Activated T-helper 17 cell treated with anti-CD3 and anti-CD28 coated beads, Interleukin-2, amount 50 U/mL, for 72 hours (primary cell): ENCODE results near the gene GRIA3. TPM values are rescaled to one million over a fixed set of nuclear protein-coding genes. Genes with fewer than 3 reads are reported as not detected.
"Not testable (repeated sequence)": the region's sequence is repeated elsewhere in the genome, so short reads cannot be mapped to it uniquely, and the experiment has no call there.

Experiments
- ATAC-seq: fragments of 150-1000 bp; cut with Tn5 transposase; replicated peaks from 2 replicates; pipeline ENCODE4 v1.10.0; 2021; ENCODE audit warnings: mild to moderate bottlenecking, moderate library complexity
- H3K27ac Mint-ChIP-seq: one replicate; pipeline ENCODE4 v1.8.0; 2022; ENCODE audit warnings: mixed read lengths
- H3K27me3 Mint-ChIP-seq: one replicate; pipeline ENCODE4 v1.8.0; 2022; ENCODE audit warnings: mixed read lengths
- H3K36me3 Mint-ChIP-seq: one replicate; pipeline ENCODE4 v1.8.0; 2022; ENCODE audit warnings: low read depth, mild to moderate bottlenecking, mixed read lengths
- H3K4me1 Mint-ChIP-seq: one replicate; pipeline ENCODE4 v1.8.0; 2022; ENCODE audit warnings: mixed read lengths
- H3K4me3 Mint-ChIP-seq: one replicate; pipeline ENCODE4 v1.8.0; 2022; ENCODE audit warnings: mild to moderate bottlenecking, mixed read lengths
- H3K9me3 Mint-ChIP-seq: one replicate; pipeline ENCODE4 v1.8.0; 2022; ENCODE audit warnings: mixed read lengths
- total RNA-seq, 2 donors: library from RNA; stranded (reverse); gene quantifications; one replicate each; pipeline ENCODE4 v1.2.3, GENCODE V29; 2022

The GRIA3 gene
- total RNA-seq, 2 donors from 2014 or later = not detected

GRCh38 chrX:123504630-123505270, 320.7 kb downstream of the GRIA3 start:
- Mint-ChIP-seq H3K36me3 (no peaks in the 10 kb centered on the region), H3K27ac (no peak overlapping the region), H3K4me3 (no peak overlapping the region), H3K9me3 (no peaks in the 10 kb centered on the region), H3K4me1 (no peaks in the 10 kb centered on the region), H3K27me3 (peaks cover 2% of the 10 kb centered on the region)
- ATAC-seq = no peak

GRCh38 chrX:123513585-123514278, 329.7 kb downstream of the GRIA3 start:
- no peaks in the 10 kb centered on the region for H3K36me3 Mint-ChIP-seq
- ATAC-seq = no peak
- H3K27ac Mint-ChIP-seq = no peak overlapping the region
- no peaks in the 10 kb centered on the region for H3K4me1 Mint-ChIP-seq
- H3K9me3 Mint-ChIP-seq = peaks cover 6% of the 10 kb centered on the region
- no peak overlapping the region for H3K4me3 Mint-ChIP-seq
- H3K27me3 Mint-ChIP-seq = no peaks in the 10 kb centered on the region

GRCh38 chrX:123514279-123514640, 330.2 kb downstream of the GRIA3 start:
- H3K27me3 Mint-ChIP-seq, H3K4me3 Mint-ChIP-seq: not testable (repeated sequence)

GRCh38 chrX:123518791-123519190, 334.7 kb downstream of the GRIA3 start:
- H3K4me3 Mint-ChIP-seq = no peak overlapping the region
- no peak for ATAC-seq
- no peaks in the 10 kb centered on the region for H3K27me3 Mint-ChIP-seq
- no peaks in the 10 kb centered on the region for H3K36me3 Mint-ChIP-seq
- H3K27ac Mint-ChIP-seq = no peak overlapping the region
- peaks cover 6% of the 10 kb centered on the region for H3K9me3 Mint-ChIP-seq
- H3K4me1 Mint-ChIP-seq = no peaks in the 10 kb centered on the region

More at GRCh38 chrX:123514279-123514640, 330.2 kb downstream of the GRIA3 start:
- not testable (repeated sequence) for H3K4me1 Mint-ChIP-seq, H3K36me3 Mint-ChIP-seq, H3K9me3 Mint-ChIP-seq, ATAC-seq, H3K27ac Mint-ChIP-seq

GRCh38 chrX:123525123-123525725, 341.1 kb downstream of the GRIA3 start:
- Mint-ChIP-seq H3K9me3 (no peaks in the 10 kb centered on the region), H3K4me3 (no peak overlapping the region), H3K4me1 (no peaks in the 10 kb centered on the region), H3K27me3 (peaks cover 3% of the 10 kb centered on the region), H3K27ac (no peak overlapping the region), H3K36me3 (no peaks in the 10 kb centered on the region)
- no peak for ATAC-seq

- H3K27me3 Mint-ChIP-seq, H3K27ac Mint-ChIP-seq, H3K9me3 Mint-ChIP-seq, H3K36me3 Mint-ChIP-seq, H3K4me3 Mint-ChIP-seq, ATAC-seq, H3K4me1 Mint-ChIP-seq: not testable (repeated sequence)
Measured at GRCh38 chrX:123530726-123531125, 346.6 kb downstream of the GRIA3 start.
